Smooth muscle cell (in vitro differentiated cells): ENCODE data around the gene ROCK2. TPM values are rescaled to one million over a fixed set of nuclear protein-coding genes. Genes with fewer than 3 reads are reported as not detected.

ENCODE experiments used
- DNase-seq: peaks from one replicate; lab custom pipeline; 2025; ENCODE audit not compliant: unreplicated experiment; lab: John Stamatoyannopoulos, UW
- H2AFZ ChIP-seq: fragments of 200-600 bp; sonication (generic); 2 replicates; pipeline ENCODE4 v1.6.0; 2016; ENCODE audit warnings: antibody characterized with exemption, low read depth, mild to moderate bottlenecking
- H3F3A ChIP-seq: fragments of 200-600 bp; sonication (generic); 2 replicates; pipeline ENCODE4 v1.6.0; 2017; ENCODE audit warnings: antibody characterized with exemption, low read depth
- H3K27ac ChIP-seq: fragments of 200-600 bp; sonication (generic); 2 replicates; pipeline ENCODE4 v1.5.1; 2016; ENCODE audit warnings: low read depth, mild to moderate bottlenecking
- H3K27me3 ChIP-seq: fragments of 200-600 bp; sonication (generic); 2 replicates; pipeline ENCODE4 v1.6.1; 2016; ENCODE audit warnings: low read depth, mild to moderate bottlenecking
- H3K36me3 ChIP-seq: fragments of 200-600 bp; sonication (generic); 2 replicates; pipeline ENCODE4 v1.5.1; 2016; ENCODE audit warnings: low read depth
- H3K4me1 ChIP-seq: fragments of 200-600 bp; sonication (generic); 2 replicates; pipeline ENCODE4 v1.5.1; 2016; ENCODE audit warnings: low read depth
- H3K4me2 ChIP-seq: fragments of 200-600 bp; sonication (generic); 2 replicates; pipeline ENCODE4 v1.6.0; 2016; ENCODE audit warnings: mild to moderate bottlenecking
- H3K4me3 ChIP-seq: fragments of 200-600 bp; sonication (generic); 2 replicates; pipeline ENCODE4 v1.5.1; 2016; ENCODE audit warnings: mild to moderate bottlenecking
- H3K79me2 ChIP-seq: fragments of 200-600 bp; sonication (generic); 2 replicates; pipeline ENCODE4 v1.6.0; 2016; ENCODE audit warnings: low read depth, mild to moderate bottlenecking
- H3K9ac ChIP-seq: fragments of 200-600 bp; sonication (generic); 2 replicates; pipeline ENCODE4 v1.6.0; 2016; ENCODE audit warnings: low read depth
- H3K9me3 ChIP-seq: fragments of 200-600 bp; sonication (generic); replicated peaks from 2 replicates; pipeline ENCODE4 v1.5.1; 2016; ENCODE audit warnings: low read depth
- H4K20me1 ChIP-seq: fragments of 200-600 bp; sonication (generic); 2 replicates; pipeline ENCODE4 v1.6.0; 2016; ENCODE audit warnings: low read depth
- CTCF ChIP-seq: fragments of 200-600 bp; sonication (generic); IDR thresholded peaks from 2 replicates; pipeline ENCODE4 v1.5.1; 2017; ENCODE audit warnings: borderline replicate concordance, mild to moderate bottlenecking, antibody characterized with exemption; ENCODE audit not compliant: insufficient read depth, poor library complexity, severe bottlenecking
- WGBS: methylation state at CpG from one replicate; pipeline ENCODE4 v1.1.7; 2016; ENCODE audit warnings: low lambda C conversion rate; 5-methylcytosine and 5-hydroxymethylcytosine counted together
- polyA plus RNA-seq: library from polyadenylated mRNA; unstranded; fragments of >200 nt; fragmentation: Nextera tagmentation; extraction: Ambion mirVana; gene quantifications from 2 replicates; pipeline ENCODE4 v1.2.1, GENCODE V29; 2016
- total RNA-seq: library from RNA; depleted of rRNA; stranded (reverse); fragments of >200 nt; gene quantifications from 2 replicates; pipeline ENCODE4 v1.2.3, GENCODE V29; 2014

The ROCK2 gene
- total and polyA plus RNA-seq, 2 experiments from 2014 or later: 27.2 to 45.5 TPM

GRCh38 chr2:11338580-11338979 lies 5.9 kb downstream of the ROCK2 start:
- H3K9ac ChIP-seq: no peak overlapping the region
- H4K20me1 ChIP-seq: peaks cover 100% of the 10 kb centered on the region
- H3K27ac ChIP-seq: no peak overlapping the region
- WGBS: 98% methylated on average over 5 of the region's 5 CpGs
- TF ChIP-seq CTCF: no peak
- no peaks in the 10 kb centered on the region for H3F3A ChIP-seq
- H3K79me2 ChIP-seq: peaks cover 96% of the 10 kb centered on the region
- no peaks in the 10 kb centered on the region for H3K27me3 ChIP-seq
- H3K4me2 ChIP-seq: no peak overlapping the region
- no peaks in the 10 kb centered on the region for H3K9me3 ChIP-seq
- H3K4me1 ChIP-seq: peaks cover 31% of the 10 kb centered on the region
- H3K36me3 ChIP-seq: no peaks in the 10 kb centered on the region
- no peak for DNase-seq
- no peak overlapping the region for H2AFZ ChIP-seq
- H3K4me3 ChIP-seq: no peak overlapping the region

DNA sequence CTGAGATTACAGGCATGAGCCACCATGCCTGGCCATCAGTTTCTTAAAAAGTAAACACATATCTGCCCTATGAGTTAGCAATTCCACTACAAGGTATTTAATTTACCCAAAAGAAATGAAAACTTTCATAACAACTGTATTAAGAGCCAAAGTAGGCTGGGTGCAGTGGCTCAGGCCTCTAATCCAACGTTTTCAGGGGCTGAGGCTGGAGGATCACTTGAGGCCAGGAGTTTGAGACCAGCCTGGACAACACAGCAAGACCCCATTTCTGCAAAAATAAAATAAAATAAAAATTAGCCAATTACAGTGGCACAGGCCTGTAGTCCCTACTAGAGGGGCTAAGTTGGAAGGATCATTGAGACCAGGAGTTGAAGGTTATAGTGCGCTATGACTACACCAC lies 6.5 kb downstream of the ROCK2 start:
- H3K9ac ChIP-seq: no peak overlapping the region
- DNase-seq: no peak
- TF ChIP-seq CTCF: no peak
- 96% methylated on average over 2 of the region's 2 CpGs for WGBS
- peaks cover 100% of the 10 kb centered on the region for H4K20me1 ChIP-seq
- no peak overlapping the region for H3K4me3 ChIP-seq
- H3K79me2 ChIP-seq: peaks cover 97% of the 10 kb centered on the region
- H3K27ac ChIP-seq: no peak overlapping the region
- no peaks in the 10 kb centered on the region for H3K9me3 ChIP-seq
- H3K4me2 ChIP-seq: no peak overlapping the region
- H3K27me3 ChIP-seq: no peaks in the 10 kb centered on the region
- peaks cover 31% of the 10 kb centered on the region for H3K4me1 ChIP-seq
- H3F3A ChIP-seq: no peaks in the 10 kb centered on the region
- no peaks in the 10 kb centered on the region for H3K36me3 ChIP-seq
- H2AFZ ChIP-seq: no peak overlapping the region

DNA sequence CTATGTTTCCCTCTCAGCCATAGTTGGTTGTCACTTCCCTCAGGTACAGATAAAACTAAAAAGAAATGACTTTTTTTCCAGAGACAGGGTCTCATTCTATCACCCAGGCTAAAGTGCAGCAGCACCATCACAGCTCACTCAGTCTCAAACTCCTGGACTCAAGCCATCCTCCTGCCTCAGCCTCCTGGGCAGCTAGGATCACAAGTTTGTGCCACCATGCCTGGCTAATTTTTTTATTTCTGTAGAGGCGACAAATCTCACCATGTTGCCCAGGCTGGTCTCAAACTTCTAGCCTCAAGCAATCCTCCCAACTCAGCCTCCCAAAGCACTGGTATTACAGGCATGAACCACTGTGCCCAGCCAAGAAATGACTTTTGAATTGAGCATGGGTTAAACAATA lies 8.2 kb downstream of the ROCK2 start:
- H3F3A ChIP-seq: no peaks in the 10 kb centered on the region
- peaks cover 100% of the 10 kb centered on the region for H4K20me1 ChIP-seq
- no peak overlapping the region for H2AFZ ChIP-seq
- peaks cover 20% of the 10 kb centered on the region for H3K4me1 ChIP-seq
- no peaks in the 10 kb centered on the region for H3K36me3 ChIP-seq
- 100% methylated on average over 1 of the region's 1 CpG for WGBS
- no peaks in the 10 kb centered on the region for H3K9me3 ChIP-seq
- no peak overlapping the region for H3K4me2 ChIP-seq
- H3K9ac ChIP-seq: no peak overlapping the region
- no peak for TF ChIP-seq CTCF
- DNase-seq: no peak
- H3K27me3 ChIP-seq: no peaks in the 10 kb centered on the region
- no peak overlapping the region for H3K27ac ChIP-seq
- H3K4me3 ChIP-seq: no peak overlapping the region
- peaks cover 100% of the 10 kb centered on the region for H3K79me2 ChIP-seq

DNA sequence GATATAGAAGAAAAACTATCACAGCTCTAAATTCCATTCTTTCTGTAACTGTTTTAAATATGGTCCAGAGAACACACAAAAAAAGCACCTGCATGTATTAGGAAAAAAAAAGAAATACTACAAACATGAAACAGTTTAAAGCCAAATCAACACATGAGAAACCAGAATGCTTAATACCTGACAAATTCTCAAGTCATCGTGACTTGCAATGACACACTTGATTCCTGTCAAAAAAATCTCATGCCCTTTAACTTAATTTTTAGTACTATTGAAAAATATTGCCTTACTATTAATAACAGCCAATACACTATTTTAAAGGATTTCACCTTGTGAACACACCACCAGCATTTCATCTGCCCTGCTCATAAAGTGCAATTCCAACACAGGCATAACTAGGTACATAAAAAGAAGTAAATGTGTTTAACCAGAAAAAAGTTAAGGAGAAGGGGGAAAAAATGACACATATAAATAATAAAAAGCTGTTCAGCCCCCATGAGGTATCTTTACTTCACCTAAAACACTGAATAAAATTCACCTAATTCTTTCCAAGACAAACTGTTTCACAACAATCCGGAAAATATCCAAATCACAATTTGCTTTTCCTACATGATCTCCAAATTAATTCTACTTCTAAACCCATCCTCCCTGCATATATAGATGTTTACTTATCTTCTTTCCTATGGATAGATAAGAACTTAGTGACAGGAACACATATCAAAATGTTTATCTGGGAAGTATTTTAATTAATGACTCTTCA lies 10.8 kb downstream of the ROCK2 start:
- no peak for TF ChIP-seq CTCF
- H3K79me2 ChIP-seq: peaks cover 97% of the 10 kb centered on the region
- H3K4me1 ChIP-seq: peaks cover 15% of the 10 kb centered on the region
- H3F3A ChIP-seq: no peaks in the 10 kb centered on the region
- H3K36me3 ChIP-seq: no peaks in the 10 kb centered on the region
- no peak overlapping the region for H2AFZ ChIP-seq
- H3K9ac ChIP-seq: no peak overlapping the region
- no peak overlapping the region for H3K4me2 ChIP-seq
- H3K4me3 ChIP-seq: no peak overlapping the region
- no peak overlapping the region for H3K27ac ChIP-seq
- DNase-seq: no peak
- H3K9me3 ChIP-seq: no peaks in the 10 kb centered on the region
- WGBS: 97% methylated on average over 2 of the region's 2 CpGs
- H4K20me1 ChIP-seq: peaks cover 95% of the 10 kb centered on the region
- H3K27me3 ChIP-seq: no peaks in the 10 kb centered on the region
